GM19239 (cell line): ENCODE data around the gene APOBEC4.
"Not testable (repeated sequence)": the region's sequence is repeated elsewhere in the genome, so short reads cannot be mapped to it uniquely, and the experiment has no call there.

Experiments used
- DNase-seq: peaks from one replicate; pipeline ENCODE4 v3.0.0; 2011; ENCODE audit warnings: low spot score; ENCODE audit not compliant: insufficient read length
- FAIRE-seq: peaks from 2 replicates; lab custom pipeline; 2011; peaks lifted over from hg19 to GRCh38; lab: Jason Lieb, UNC

Gene APOBEC4, protein sequence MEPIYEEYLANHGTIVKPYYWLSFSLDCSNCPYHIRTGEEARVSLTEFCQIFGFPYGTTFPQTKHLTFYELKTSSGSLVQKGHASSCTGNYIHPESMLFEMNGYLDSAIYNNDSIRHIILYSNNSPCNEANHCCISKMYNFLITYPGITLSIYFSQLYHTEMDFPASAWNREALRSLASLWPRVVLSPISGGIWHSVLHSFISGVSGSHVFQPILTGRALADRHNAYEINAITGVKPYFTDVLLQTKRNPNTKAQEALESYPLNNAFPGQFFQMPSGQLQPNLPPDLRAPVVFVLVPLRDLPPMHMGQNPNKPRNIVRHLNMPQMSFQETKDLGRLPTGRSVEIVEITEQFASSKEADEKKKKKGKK

DNA sequence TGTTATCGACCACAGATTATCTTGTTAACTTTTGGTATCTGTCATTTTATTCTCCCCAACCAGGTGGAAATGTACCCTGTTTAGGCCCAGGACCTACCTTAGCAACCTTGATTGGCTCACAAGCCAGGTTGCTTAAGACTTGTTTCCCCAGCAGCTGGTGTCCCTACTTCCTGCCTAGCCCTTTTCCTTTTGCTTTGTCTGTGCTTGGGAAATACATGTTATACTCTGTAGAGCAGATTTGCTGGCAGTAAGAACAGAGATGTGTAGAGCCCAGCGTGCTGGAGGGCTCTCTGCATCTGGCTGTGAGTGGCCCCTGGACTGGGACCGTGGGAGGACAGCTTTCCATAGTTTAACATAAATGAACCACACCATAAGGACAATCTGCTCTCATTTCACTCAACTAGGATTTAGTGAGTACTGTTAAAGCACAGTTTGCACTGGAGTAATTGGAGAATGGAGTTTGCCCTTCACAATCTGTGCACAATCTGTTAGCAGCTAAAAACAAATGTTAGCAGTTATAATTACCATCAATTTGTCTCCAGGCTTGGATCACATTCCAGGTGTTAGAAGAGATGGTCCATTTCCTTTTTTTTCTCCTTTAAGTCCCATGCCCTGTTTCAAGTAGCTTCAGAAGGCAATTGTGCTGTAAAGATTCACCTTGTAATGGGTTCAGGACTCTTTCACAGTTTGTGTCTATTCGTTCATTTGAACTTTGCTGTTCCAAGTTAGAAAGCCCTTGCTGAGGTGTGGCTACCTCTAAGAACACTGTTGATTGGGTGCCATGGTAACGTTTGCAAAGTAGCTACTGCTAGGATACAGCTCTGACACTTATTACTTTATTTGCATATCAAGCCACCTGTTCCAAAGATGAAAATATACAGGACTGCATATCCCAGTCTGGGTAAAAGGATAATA, at the start of gene APOBEC4:
APOBEC4 (minus strand) TSS at position 770 of the 915 bp plus-strand sequence. CDS start 4,535 bp downstream, outside the sequence.
- DNase-seq (no peak), FAIRE-seq (peak; percentile 83)

DNA sequence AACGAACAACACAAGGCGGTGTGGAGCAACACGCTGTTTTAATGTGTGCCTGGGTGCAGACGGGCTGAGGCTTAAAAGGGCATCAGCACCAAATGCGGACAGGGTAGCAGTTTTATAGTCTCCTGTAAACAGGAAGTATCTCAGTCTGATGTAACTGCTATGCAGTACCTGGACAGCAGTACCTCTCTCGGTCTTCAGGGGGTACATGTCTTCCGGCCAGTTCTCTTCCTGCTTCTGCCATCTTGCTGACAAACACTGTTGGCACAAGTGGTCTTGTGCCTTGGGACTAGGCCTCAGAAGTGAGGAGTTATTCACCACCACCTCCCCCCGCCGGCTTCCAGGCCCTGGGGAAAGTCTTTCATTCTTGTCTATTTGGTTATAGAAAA, 49.7 kb upstream of the APOBEC4 start:
- FAIRE-seq: no peak
- DNase-seq: no peak

DNA sequence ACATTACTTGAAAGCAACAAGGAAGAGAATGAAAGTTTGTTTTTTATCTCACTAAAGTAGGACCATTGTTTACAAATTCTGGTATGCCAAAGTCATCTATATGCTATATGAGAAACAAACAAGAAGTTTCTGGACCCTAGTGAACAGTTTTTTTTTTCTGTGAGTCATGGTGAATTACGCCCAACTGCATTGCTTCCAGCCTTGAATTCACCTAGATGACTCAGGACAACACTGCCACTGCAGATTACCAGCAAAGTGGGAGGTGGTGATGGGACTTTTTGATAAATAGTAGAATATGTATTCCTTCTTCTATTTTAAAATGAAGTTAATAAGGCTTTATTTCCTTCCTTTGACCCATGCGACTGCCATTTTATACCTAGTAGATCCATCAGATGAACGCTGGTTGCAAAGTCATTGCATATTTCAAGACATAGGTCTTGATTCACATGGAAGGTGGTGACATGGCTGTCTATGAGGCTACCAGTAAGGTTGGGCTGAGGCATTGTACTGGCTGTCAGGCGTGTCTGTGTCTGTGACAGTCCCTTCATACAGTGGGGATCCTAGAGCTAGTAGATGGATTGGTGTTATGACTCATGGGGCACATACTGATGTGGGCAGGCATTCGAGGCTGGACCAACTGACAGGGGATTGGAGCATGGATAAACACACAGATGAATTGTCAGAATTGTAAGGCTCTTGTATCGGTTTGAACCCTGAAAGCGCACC, 49.1 kb upstream of the APOBEC4 start:
- DNase-seq: no peak
- no peak for FAIRE-seq

DNA sequence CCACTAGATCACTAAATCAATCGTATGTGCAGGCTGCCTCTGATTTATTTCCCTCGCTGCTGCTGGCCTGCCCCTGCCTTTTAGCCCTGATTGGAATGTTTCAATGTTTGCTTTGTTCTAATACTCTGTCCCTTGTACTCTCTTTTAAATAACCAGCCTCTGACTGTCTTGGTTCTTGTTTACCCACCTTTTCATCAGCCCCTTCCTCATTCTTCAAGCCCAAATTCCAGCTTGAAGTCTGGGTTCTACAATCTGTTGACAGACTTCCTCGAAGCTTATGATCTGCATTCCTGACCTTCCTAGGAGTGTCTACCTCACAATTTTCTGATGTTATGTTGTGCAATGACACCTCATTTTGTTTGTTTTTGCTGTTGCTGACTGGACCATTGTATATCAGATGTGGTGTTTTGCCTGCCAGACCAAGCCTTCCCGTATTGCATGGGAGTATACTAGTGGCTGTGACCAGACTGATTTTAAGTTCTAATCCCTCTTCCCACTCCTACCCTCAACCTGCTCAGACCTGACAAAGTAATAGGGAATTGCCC, 46.6 kb upstream of the APOBEC4 start:
- no peak for FAIRE-seq

DNA sequence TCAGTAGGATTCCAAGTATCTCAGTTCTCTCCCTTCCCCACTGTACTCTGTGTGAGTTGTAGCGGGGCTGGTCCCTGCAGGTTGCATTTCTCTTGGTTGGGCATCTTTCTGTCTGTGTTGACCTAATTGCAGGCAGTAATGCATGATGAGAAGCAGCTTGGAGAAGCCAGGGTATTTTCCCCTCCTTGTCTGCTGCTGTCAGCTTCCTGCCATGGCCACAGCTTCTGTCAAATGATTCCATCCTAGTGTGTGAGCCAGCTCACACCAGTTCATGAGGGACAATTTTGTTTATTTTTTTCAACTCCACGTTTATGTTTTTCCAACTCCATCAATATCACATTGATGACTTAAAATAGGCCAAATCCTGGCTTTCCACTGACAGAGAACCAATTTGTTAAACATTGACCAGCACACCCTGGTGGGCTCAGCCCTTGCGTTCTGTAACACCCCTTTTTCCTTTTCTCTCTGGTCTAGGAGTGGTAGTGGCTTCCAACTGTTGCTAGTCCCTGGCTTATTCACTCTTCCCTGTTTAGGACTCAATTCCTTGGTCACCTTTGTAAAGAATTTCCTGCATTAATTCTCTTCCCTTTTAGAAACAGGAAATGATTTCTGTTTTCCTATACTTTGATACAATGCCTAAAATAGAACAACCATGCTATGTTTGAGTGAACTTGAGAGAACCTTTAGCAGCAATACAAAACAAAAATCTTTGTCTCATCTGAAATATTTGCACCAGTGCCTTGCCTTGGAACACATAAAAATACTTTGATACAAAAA, 44.9 kb upstream of the APOBEC4 start:
- FAIRE-seq (no peak), DNase-seq (no peak)

More for the DNA sequence above, 46.6 kb upstream of the APOBEC4 start:
- DNase-seq: no peak

DNA sequence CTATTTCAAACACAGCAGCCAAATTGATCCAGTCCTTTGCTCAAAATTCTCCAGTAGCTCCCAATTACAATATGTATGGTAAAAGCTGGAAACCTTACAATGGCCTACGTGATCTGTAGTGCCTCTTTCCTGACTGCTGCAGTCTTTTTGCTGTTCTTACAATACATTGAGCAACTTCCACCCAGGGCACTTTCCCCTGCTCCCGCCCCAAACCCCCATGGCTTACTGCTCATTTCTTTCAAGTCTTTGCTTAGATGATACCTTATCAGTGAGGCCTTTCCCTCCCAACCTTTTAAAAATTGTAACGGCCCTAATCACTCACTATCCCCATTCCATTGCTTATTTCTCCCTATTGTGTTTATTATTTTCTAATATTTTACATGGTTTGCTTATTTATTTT, 43.9 kb upstream of the APOBEC4 start:
- DNase-seq (no peak), FAIRE-seq (no peak)

DNA sequence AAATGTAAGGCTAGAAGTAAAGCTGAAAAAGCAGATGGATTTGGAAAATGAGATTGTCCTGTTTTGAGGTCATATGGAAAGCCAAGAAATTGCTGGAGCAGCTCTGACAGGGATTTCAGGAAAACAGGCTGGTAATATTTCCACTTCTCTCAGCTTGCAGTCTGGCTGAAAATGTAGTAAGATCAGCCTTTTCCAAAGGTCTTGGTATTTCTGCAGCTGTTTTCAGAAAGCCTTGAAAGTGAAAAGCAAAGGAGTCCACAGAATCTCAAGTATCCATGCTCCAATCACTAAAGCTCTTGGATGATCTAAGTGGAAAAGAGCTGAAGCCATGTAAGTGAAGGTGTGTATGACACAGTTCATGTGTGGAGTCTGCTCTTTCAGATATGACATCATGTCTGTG, 41.6 kb upstream of the APOBEC4 start:
- DNase-seq (no peak), FAIRE-seq (no peak)

DNA sequence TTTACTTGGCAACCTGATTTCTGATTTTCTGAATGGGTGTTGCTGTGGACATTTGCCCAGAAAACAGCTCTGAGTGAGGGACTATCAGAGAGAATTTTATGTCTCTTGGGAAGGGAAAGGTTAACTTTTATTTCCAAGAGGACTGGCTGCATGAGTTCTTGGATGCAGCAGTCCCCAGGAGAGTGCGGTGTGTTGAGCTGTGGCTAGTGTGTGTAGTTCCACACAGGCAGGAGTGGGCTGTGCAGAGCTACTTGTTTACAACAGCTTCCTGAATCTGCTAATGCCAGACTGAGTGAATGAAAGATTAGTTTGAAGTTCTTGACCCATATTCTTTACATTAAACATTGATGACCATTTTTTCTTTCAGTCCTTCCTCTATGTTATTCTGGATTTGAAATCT, 41.0 kb upstream of the APOBEC4 start:
- no peak for DNase-seq
- no peak for FAIRE-seq

DNA sequence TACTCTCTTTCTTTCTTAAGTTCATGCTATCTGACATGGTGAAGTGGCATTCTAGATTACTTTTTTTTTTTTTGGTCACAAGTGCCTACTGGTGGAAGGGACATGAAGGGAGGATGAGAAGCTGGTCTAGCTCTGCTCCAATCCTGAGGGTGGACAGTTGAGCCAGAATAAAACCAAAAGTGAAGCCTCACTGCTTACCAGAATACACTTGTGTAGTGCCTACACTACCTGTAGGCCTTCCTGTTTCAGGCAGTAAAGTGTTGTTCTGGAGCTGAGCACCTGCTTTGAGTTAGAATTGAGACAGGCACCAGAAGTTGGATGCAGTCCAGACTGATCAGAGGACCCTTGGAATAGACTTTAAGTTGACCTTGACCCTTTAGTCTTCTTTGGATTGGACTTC, 40.4 kb upstream of the APOBEC4 start:
- DNase-seq: no peak
- FAIRE-seq: no peak

DNA sequence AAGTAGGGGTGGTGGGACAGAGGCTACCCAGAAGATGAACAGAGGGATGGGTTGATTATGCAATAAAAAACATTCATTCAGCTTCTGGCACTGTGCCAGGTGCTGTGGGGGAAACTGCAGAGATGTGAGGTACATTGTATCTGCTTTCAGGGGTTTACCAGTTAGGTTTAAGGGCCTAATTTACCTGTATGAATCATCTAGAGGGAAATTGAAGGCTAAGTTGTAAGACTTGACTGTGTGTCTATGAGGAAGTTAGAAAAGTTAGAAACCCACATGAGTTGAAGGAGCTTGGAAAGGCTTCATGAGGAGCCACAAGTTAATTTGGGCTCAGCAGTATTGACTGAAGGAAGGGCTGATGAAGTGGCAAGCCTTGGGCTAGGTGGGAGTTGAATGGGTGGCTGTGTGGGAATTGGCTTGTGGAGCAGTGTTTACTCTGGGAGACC, 36.7 kb upstream of the APOBEC4 start:
- no peak for DNase-seq
- FAIRE-seq: peak; percentile 47

DNA sequence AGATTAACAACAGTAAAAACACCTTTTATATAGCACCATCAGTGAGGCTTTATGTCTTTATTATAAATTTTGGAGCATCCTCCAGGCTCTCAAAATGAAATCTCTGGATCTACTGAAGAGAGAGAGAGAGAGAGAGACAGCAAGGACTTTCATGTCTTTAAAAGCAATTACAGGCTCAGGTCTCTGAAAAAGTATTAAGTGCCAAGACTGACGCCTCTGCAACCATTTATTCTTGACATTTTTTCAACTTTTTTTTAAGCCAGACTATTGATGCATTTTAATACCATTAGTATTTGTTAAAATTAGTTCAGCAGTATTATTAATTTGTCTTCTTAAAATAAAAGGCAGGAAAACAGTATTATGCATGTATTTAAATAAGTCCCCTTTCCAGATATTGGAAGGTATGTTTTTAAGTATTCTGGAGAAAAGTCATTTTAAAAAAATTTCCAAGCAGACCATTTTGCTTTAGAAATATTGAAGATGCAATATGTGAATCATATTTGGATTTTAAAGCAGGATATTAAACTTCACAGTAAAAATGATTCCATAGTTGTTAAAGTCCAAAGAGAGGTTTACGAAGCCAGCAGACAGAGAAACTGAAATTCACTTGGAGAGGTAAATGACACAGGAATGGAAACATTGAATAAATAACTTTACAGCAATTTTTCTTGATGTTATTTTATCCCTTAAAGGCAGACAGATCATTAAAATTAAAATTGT, 35.4 kb upstream of the APOBEC4 start:
- no peak for FAIRE-seq
- no peak for DNase-seq

DNA sequence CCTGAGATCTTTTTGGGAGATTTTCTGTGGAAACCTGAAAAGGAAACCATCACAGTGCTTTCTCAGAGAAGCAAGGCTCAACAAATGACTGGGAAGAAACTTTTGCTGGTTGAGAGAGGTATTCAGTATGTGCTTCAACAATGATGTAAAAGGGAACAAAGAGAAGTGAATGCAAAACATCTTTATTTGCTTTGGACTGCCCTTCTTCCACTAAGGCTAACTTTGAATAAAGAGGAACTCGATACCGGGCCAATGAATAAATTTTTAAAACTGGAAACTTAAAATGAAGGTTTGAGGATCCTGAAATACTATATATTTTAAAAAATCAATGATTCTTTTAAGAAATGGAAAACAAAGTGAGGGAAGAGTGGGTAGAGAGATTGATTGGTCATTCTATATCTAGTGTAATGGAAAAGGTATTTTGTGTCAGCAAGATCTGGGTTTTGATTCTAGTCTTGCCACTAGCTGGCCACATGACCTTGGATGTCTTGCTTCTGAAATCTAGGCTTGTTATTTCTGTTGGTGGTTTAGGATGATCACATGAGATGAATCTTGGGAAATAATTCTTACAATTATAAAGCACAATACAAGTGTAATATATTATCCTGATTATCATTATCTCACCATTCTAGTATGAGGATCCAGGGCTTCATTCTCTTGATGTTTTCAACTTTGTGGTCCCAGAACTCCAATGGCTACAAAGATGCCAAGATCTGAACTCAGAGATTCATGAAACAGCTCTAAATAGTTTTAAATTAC, 34.6 kb upstream of the APOBEC4 start:
- FAIRE-seq (no peak), DNase-seq (no peak)

DNA sequence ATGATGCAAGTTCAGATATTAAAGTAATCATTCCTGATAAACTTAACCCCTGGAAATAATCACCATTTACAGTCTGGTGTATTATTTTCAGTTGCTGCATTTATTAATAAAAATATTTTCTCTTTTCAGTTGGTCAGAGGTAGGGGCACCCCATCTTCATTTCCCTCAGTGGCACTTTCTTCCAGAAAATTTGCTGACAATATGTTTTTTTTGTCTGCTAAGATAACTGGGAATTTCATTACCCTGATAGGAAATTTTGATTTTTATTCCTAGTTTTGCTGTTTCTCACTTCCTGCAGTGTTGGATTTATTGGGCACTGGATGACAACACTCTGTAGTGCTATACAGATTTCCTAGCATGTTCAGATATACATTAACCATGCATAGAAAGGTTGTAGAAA, 33.1 kb upstream of the APOBEC4 start:
- DNase-seq (no peak), FAIRE-seq (no peak)

DNA sequence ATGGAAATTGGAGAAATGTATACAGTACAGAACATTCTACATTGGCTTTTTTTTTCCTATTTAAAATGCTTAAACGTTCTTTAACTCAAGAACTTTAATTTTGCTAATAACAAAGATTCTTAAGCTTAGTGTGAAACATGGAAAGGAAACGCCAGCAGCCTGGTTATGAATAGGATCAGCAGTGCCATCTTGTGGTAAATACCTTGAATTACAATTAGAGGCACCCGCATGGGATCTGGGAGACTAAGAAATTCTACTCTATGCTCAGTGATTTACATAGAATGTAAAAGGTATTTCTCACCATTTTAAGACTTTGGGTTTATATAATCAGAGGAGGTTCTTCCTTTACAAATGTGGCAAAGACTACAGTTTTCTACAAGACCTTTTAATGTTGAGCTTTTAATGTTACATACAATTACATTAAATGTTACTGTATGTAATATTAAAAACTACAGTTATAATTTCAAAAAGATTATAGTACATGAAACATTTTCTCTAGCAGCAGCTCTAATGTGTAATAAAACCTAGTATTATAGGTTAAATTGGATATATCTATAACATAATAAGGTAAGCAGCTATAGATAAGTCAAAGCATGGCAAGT, 32.1 kb upstream of the APOBEC4 start:
- peak; percentile 20 for DNase-seq
- peak; percentile 84 for FAIRE-seq

DNA sequence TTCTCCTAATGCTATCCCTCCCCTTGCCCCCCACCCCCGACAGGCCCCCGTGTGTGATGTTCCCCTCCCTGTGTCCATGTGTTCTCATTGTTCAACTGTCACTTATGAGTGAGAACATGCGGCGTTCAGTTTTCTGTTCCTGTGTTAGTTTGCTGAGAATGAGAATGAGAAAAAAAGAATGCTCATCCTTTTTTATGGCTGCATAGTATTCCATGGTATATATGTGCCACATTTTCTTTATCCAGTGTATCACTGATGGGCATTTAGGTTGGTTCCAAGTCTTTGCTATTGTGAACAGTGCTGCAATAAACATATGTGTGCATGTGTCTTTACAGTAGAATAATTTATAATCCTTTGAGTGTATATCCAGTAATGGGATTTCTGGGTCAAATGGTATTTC, 26.2 kb upstream of the APOBEC4 start:
- not testable (repeated sequence) for DNase-seq, FAIRE-seq

DNA sequence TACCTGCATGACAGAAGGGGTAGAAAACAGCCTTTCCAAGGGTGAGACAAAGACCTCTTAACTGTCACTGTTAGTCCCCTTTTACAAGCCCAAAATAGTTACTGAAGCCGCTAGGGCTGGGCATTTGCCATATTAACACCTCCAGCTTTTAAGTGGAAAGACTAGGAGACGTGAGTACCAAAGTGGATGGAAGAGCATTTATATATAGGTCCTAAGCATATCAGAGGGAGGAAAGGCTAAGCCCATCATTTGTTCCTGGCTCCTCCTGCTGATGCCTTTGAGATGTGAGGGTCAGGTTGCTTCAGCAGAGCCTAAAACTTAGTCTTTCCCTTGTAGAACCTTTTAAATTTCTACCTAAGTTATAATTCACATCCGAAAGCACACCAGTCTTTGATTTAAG, 25.7 kb upstream of the APOBEC4 start:
- no peak for FAIRE-seq
- no peak for DNase-seq

DNA sequence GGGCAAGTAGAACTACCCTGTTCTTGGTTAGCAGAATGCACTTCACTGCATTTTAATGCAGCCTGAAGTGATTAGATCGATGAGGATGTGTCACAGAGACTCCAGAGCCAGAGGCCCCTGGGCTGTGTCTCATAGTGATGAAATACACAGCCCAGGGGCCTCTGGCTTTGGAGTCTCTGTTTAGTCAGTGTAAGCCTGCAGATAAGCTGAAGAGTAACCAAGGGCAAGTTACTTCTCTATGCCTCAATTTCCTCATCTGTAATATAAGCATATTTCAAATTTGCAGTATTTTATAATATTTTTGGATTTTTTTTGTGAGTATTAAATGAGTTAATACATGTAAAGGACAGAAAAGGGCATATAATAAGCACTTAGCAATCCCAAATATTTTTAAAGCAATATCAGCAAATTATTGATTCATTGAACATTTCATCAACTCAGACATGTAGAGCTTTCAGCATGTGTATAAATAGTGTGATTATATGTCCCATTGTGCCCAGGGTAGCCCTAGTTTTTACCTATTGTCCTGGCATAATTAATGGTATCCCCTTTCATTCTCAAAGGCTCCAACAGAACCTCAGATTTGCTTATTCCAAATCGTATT, 23.6 kb upstream of the APOBEC4 start:
- FAIRE-seq: peak; percentile 11
- no peak for DNase-seq
